ENCODE results near the gene ZSCAN5B.
"Not testable (repeated sequence)": the region's sequence is repeated elsewhere in the genome, so short reads cannot be mapped to it uniquely, and the experiment has no call there.

ZSCAN5B gene

DNA sequence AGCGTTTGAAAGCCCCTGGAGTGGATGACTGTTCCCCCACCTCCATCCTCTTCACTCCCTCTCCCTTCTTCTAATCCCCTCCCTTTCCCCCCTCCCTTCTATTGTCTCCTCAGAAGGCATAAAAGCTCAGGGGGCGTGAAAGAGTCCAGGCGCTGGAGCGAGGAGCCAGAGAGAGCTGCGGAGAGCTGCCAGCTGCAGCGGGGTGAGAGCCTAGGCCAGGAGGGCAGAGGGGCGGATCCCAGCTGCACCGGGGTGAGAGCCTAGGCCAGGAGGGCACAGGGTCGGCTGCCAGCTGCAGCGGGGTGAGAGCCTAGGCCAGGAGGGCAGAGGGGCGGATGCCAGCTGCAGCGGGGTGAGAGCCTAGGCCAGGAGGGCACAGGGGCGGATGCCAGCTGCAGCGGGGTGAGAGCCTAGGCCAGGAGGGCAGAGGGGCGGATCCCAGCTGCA lies 21.7 kb downstream of the ZSCAN5B start, which contains the start of gene GALP:
GALP (plus strand) TSS at position 148 of the 447 bp plus-strand sequence. CDS start 1,101 bp downstream, outside the sequence.
- DNase-seq (ENCODE audit: low read depth in 2 of 2): not testable (repeated sequence)

- no peak for DNase-seq (ENCODE audit: low read depth in 2 of 2)
Observed at GRCh38 chr19:56174550-56174949, 23.0 kb downstream of the ZSCAN5B start.

GRCh38 chr19:56174086-56174485 lies 23.5 kb downstream of the ZSCAN5B start:
- no peak for DNase-seq (ENCODE audit: low read depth in 2 of 2)

- DNase-seq (ENCODE audit: low read depth in 2 of 2): no peak
Observed at GRCh38 chr19:56170261-56170660, 27.3 kb downstream of the ZSCAN5B start.

- no peak for DNase-seq (ENCODE audit: low read depth in 2 of 2)
Observed at GRCh38 chr19:56167064-56167578, 30.5 kb downstream of the ZSCAN5B start.

DNA sequence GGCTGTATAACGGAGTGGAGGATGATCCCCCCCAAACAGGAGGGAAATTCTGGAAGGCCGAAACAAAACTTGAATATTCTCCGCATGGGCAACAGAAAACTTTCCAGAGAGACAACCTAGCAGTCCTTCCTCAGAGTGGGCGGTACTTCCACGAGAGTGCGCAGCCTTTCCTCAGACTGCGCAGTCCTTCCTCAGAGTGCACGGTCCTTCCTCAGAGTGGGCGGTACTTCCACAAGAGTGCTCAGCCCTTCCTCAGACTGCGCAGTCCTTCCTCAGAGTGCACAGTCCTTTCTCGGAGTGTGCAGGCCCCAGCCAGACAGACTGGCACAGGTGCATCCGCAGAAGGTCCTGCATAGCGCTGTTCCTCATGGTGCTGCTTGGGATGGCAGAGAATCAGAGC lies 34.5 kb downstream of the ZSCAN5B start:
- DNase-seq (ENCODE audit: low read depth in 2 of 2): no peak

- no peak for DNase-seq (ENCODE audit: low read depth in 2 of 2)
Observed at GRCh38 chr19:56162258-56162657, 35.3 kb downstream of the ZSCAN5B start.

GRCh38 chr19:56161534-56161933 lies 36.0 kb downstream of the ZSCAN5B start:
- DNase-seq (ENCODE audit: low read depth in 2 of 2): no peak

DNA sequence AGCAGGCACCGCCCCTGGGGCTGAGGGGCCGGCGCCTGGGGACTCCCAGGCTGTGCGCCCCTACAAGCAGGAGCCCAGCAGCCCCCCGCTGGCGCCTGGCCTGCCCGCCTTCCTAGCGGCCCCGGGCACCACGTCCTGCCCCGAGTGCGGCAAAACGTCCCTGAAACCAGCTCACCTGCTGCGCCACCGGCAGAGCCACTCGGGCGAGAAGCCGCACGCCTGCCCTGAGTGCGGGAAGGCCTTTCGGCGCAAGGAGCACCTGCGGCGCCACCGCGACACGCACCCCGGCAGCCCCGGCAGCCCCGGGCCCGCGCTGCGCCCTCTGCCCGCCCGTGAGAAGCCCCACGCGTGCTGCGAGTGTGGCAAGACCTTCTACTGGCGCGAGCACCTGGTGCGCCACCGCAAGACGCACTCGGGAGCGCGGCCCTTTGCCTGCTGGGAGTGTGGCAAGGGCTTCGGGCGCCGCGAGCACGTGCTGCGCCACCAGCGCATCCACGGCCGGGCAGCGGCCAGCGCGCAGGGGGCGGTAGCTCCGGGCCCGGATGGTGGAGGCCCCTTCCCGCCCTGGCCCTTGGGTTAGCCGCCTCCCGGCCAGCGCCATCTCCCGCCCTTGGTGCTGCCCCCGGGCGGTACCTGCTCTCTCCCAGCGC lies 37.8 kb downstream of the ZSCAN5B start:
- DNase-seq (ENCODE audit: low read depth in 2 of 2): no peak

GRCh38 chr19:56159009-56159559 lies 38.5 kb downstream of the ZSCAN5B start:
- DNase-seq (ENCODE audit: low read depth in 2 of 2): no peak

DNA sequence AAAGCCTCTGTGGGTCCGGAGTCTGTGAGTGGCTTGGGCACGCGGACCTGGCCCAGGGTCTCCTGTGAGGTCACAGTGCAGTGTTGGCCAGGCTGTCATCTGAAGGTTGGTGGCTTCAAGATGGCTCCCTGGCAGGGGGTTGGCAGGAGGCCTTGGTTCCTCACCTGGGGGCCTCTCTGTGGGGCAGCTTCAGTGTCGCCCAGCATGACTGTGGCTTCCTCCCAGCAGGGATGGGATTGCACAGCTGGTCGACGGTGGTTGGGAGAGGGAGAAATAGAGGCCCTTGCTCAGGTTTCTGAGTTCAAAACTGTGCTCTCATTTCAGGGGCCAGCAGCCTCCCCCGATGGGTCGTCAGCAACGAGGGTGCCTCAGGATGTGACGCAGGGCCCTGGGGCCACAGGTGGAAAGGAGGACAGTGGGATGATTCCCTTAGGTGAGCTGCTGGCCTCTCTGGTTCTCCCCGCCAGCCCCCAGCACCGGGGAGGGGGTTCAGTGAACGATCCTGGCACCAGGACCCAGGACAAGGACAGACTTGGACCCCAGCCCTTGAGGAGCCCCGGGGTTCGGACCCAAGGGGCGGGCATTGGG lies 39.3 kb downstream of the ZSCAN5B start:
- DNase-seq (ENCODE audit: low read depth in 2 of 2): no peak

GRCh38 chr19:56156768-56157167 lies 40.8 kb downstream of the ZSCAN5B start:
- DNase-seq (ENCODE audit: low read depth in 2 of 2): no peak

DNA sequence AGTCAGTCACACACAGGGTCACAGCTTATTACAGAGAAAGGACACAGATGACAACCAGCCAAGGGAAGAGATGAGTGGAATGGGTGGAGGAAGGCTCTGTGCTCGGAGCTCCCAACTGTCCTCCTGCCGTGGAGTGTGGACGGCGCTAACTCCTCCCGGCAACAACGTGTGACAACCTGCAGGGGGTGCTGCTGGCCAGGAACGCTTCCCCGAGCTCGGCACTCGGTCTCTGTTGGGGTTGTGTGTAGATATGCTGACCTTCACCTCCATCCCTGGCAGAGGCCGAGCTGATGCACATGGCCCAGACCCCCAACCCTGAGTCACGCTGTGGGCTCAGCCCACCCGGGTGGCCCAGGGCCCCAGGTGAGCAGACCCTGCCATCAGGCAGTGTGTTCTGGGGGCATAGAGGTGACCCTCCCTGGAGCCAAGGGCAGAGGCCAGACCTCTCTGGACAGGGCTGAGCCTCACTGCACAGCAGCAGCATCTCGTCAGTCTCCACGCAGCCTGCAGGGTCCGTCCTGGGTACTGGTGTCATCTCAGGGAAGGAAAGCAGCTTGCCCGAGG lies 42.4 kb downstream of the ZSCAN5B start:
- no peak for DNase-seq (ENCODE audit: low read depth in 2 of 2)

GRCh38 chr19:56153507-56153906 lies 44.1 kb downstream of the ZSCAN5B start:
- DNase-seq (ENCODE audit: low read depth in 2 of 2): no peak

DNA sequence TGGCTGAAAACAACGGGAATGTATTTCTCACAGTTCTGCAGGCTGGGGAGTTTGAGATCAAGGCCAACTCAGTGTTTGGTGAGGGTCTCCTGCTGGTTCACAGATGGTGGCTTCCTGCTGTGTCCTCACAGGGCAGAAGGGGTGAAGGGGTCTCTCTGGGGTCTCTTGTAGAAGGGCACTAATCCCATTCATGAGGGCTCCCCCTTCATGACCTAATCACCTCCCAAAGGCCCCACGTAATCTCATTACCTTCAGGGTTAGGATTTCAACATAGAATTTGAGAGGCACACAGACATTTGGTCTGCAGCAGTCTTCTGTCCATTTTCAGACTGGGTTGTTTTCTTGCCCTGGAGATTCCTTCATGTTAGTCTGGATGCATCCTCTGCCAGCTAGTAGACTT lies 44.9 kb downstream of the ZSCAN5B start:
- no peak for DNase-seq (ENCODE audit: low read depth in 2 of 2)

GRCh38 chr19:56150358-56150757 lies 47.2 kb downstream of the ZSCAN5B start:
- no peak for DNase-seq (ENCODE audit: low read depth in 2 of 2)

DNA sequence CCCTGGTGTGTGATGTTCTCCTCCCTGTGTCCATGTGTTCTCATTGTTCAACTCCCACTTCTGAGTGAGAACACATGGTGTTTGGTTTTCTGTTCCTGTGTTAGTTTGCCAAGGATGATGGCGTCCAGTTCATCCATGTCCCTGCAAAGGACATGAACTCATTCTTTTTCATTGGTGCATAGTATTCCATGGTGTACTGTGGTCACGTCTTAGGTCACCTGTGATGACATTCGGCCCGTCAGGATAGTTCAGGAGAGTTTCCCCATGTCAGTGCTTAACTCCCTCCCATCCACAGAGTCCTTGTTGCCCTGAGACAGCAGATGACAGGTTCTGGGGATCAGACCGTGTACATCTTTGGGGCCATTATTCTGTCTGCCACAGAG lies 47.9 kb downstream of the ZSCAN5B start:
- DNase-seq (ENCODE audit: low read depth in 2 of 2): no peak

GRCh38 chr19:56148955-56149655 lies 48.5 kb downstream of the ZSCAN5B start:
- DNase-seq (ENCODE audit: low read depth in 2 of 2): not testable (repeated sequence)

DNA sequence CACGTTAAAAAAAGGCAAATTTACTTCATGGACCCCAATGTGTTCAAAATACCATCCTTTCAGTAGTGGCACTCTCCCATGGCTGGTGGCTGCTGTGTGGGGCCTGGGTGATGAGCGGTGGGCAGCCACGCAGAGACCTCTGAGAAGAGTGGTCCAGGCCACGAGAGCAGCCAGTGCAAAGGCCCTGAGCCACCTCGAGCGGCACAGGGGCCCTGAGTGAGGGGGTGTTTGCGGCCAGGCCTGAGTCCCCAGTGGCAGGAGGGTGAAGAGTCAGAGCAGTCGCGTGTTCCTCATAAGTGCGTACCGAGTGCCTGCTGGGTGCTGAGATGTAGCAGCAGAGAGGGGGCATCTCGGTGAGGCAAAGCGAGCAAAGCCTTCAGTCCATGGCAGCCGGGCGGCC lies 49.5 kb downstream of the ZSCAN5B start:
- no peak for DNase-seq (ENCODE audit: low read depth in 2 of 2)

- DNase-seq (ENCODE audit: low read depth in 2 of 2): no peak
Observed at GRCh38 chr19:56147307-56147706, 50.3 kb downstream of the ZSCAN5B start.

GRCh38 chr19:56146904-56147303 lies 50.7 kb downstream of the ZSCAN5B start:
- no peak for DNase-seq (ENCODE audit: low read depth in 2 of 2)

- DNase-seq (ENCODE audit: low read depth in 2 of 2): no peak
Observed at GRCh38 chr19:56145698-56146097, 51.9 kb downstream of the ZSCAN5B start.

All from stimulated activated CD4-positive, alpha-beta T cell treated with anti-CD3 and anti-CD28 coated beads, Interleukin-1b, Interleukin-23, amount 100 ng/mL, for 4 hours (primary cell).